GM12874 (cell line): Measurements from ENCODE around the gene UNCX.

Source experiments
- CTCF ChIP-seq: IDR thresholded peaks from 2 replicates; pipeline ENCODE4 v1.5.1; 2011; ENCODE audit warnings: low read depth, mild to moderate bottlenecking, control low read depth, low read length, moderate library complexity; ENCODE audit not compliant: insufficient read depth

The UNCX gene

GRCh38 chr7:1210979-1211608 lies 21.6 kb upstream of the UNCX start:
- TF ChIP-seq CTCF: no peak

GRCh38 chr7:1211611-1212010 lies 21.1 kb upstream of the UNCX start:
- no peak for TF ChIP-seq CTCF

GRCh38 chr7:1214516-1214915 lies 18.2 kb upstream of the UNCX start:
- no peak for TF ChIP-seq CTCF

- TF ChIP-seq CTCF: no peak
These were observed 14.0 kb upstream of the UNCX start for GRCh38 chr7:1218541-1219165.

- no peak for TF ChIP-seq CTCF
These were observed 13.2 kb upstream of the UNCX start for GRCh38 chr7:1219498-1219897.

- TF ChIP-seq CTCF: no peak
These were observed 12.5 kb upstream of the UNCX start for GRCh38 chr7:1220000-1220726.

- TF ChIP-seq CTCF: no peak
These were observed 11.5 kb upstream of the UNCX start for GRCh38 chr7:1220977-1221745.
